C4-2B (cell line): ENCODE measurements around the gene GLS.

Experiments used
- CTCF ChIP-seq: fragments of 450-650 bp; conservative IDR thresholded peaks from 2 replicates; pipeline ENCODE4 v1.5.1; 2017; ENCODE audit warnings: mild to moderate bottlenecking
- ZFX ChIP-seq: fragments of 450-650 bp; IDR thresholded peaks from 2 replicates; pipeline ENCODE4 v1.6.1; 2017

GRCh38 chr2:190927301-190927700 is 46.7 kb downstream of the GLS start:
- no peak for TF ChIP-seq CTCF
- TF ChIP-seq ZFX, result no peak
